HFF-Myc (cell line): ENCODE measurements around the gene ITIH5.
"Not testable (repeated sequence)": the region's sequence is repeated elsewhere in the genome, so short reads cannot be mapped to it uniquely, and the experiment has no call there.

Source experiments
- DNase-seq: peaks from one replicate; pipeline ENCODE4 v3.0.0-alpha.2; 2011; ENCODE audit warnings: low read depth; ENCODE audit errors: extremely low read depth
- H3K4me3 ChIP-seq: replicated peaks from 2 replicates; pipeline ENCODE4 v1.5.1; 2011; ENCODE audit warnings: low read depth, mild to moderate bottlenecking, control low read depth, low read length
- CTCF ChIP-seq: IDR thresholded peaks from 2 replicates; pipeline ENCODE4 v1.5.1; 2012; ENCODE audit warnings: mild to moderate bottlenecking, low read depth, low read length, control low read depth; ENCODE audit errors: missing control alignments

The ITIH5 gene

GRCh38 chr10:7700577-7701125, 33.9 kb upstream of the ITIH5 start:
- TF ChIP-seq CTCF, result no peak
- DNase-seq, result no peak
- no peak overlapping the region for H3K4me3 ChIP-seq

- DNase-seq, result no peak
- TF ChIP-seq CTCF, result no peak
- no peak overlapping the region for H3K4me3 ChIP-seq
These were observed 30.7 kb upstream of the ITIH5 start for GRCh38 chr10:7697426-7697825.

GRCh38 chr10:7696545-7696944, 29.8 kb upstream of the ITIH5 start:
- DNase-seq, result no peak
- no peak overlapping the region for H3K4me3 ChIP-seq
- TF ChIP-seq CTCF, result no peak

DNA sequence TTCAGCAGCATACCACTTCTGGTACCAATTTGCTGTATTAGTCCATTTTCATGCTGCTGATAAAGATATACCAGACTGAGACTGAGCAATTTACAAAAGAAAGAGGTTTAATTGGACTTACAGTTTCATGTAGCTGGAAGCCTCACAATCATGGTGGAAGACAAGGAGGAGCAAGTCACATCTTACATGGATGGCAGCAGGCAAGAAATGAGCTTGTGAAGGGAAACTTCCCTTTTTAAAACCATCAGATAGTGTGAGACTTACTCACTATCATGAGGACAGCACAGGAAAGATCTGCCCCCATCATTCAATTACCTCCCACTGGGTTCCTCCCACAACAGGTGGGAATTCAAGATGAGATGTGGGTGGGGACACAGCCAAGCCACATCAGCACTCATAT, 26.4 kb upstream of the ITIH5 start:
- not testable (repeated sequence) for DNase-seq

GRCh38 chr10:7692368-7692767, 25.6 kb upstream of the ITIH5 start:
- not testable (repeated sequence) for DNase-seq, H3K4me3 ChIP-seq

More for the DNA sequence above, 26.4 kb upstream of the ITIH5 start:
- not testable (repeated sequence) for H3K4me3 ChIP-seq

DNA sequence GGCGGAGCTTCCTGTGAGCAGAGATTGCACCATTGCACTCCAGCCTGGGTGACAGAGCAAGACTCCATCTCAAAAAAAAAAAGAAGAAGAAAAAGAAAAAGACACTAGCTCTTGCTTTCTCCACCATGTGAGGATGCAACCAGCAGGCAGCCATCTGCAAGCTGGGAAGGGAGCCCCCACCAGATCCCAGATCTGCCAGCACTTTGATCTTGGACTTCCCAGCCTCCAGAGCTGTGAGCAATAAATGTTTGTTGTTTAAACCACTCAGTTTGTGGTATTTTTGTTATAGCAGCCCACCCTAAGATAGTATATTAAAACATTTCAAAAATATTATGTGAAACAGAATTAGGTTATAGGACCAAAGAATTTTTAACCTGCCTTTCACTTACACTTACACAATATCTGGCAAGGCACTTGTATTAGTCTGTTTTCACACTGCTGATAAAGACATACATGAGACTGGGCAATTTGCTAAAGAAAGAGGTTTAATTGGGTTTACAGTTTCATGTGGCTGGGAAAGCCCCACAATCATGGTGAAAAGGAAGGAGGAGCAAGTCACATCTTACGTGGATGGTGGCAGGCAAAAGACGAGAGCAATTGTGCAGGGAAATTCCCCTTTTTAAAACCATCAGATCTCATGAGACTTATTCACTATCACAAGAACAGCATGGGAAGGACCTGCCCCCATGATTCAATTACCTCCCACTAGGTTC, 24.3 kb upstream of the ITIH5 start:
- not testable (repeated sequence) for DNase-seq, H3K4me3 ChIP-seq

DNA sequence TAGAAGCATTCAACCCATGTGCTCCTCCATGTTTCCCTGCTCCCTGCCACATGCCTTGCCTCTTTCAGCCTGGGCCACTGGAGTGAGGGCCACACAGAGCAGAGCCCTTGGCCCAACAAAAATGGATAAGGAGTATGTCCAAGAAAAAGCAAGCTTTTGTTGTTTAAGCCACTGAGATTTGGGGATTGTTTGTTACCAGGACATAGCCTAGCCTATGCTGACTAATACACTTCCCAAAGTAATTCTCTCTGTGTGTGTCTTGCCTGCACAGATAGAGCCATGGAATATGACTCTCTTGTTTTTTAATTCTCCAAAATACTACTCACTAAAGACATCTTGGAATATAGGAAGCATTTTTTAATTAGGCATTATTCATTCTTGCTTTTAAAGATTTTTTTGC, 22.8 kb upstream of the ITIH5 start:
- no peak for DNase-seq
- TF ChIP-seq CTCF, result no peak
- H3K4me3 ChIP-seq, result no peak overlapping the region

GRCh38 chr10:7687228-7687907, 20.6 kb upstream of the ITIH5 start:
- H3K4me3 ChIP-seq, result no peak overlapping the region
- DNase-seq, result peak; percentile 60
- TF ChIP-seq CTCF, result peak; percentile 84
